GM21825 (cell line): Measurements from ENCODE around the gene CSF1.
"Not testable (repeated sequence)": the region's sequence is repeated elsewhere in the genome, so short reads cannot be mapped to it uniquely, and the experiment has no call there.

Experiments
- ATAC-seq: cut with Tn5 transposase; IDR thresholded peaks from one replicate; pipeline ENCODE4 v1.9.1; 2021; ENCODE audit warnings: mild to moderate bottlenecking, moderate library complexity; ENCODE audit not compliant: unreplicated experiment

The CSF1 gene

DNA sequence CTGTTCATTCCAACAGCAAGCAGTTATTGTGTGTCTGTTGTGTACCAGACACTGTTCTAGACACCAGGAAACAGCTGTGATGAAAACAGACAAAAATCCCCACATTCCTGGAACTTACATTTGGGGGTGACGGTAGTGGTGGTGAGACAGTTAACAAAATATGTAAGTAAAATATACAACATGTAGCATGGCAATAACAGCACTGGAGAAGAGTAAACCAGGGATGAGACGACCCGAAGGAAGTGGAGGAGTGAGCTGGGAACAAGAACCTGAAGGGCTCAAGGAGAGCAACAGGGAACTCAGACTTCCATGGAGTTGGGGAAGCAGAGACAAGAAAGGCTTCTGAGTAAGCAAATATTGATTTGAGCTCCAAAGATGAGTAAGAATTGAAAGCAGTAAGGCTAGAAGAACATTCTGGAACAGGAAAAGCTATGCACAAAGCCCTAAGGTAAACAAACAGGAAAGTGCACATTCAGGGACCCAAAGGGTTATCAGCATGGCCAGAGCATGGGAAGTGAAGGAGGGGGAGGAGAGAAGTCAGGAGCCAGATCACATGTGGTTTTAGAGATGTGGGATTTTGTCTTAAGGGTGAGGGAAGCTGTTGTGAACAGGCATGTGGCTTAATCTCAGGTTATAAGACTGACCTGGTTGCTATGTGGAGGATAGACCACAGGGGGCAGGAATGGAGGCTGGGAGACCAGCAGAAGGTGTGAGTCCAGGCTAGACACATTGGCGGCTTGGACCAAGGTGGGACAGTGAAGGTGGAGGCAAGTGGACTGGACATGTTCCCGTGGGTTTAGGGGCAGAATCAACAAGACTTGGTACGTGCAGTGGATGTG, 7.3 kb downstream of the CSF1 start:
- no peak for ATAC-seq

DNA sequence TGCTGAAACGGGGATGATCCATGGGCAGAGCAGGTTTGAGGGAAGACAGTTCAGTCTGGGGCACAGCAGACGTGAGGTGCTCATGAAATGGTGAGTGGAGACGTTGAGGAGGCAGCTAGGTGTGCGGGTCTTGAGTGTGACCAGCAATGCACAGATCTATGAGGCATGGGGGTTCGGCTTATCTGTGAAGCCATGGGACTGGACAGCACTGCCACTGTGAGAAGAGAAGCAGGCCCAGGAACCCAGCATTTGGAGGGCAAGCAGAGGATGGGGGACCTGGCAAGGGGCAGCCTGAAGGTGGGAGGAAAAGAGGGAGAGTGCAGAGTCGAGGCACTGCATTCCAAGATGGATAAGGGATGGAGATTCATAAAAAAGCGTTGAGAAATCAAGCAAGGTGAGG, 8.0 kb downstream of the CSF1 start:
- ATAC-seq: no peak

DNA sequence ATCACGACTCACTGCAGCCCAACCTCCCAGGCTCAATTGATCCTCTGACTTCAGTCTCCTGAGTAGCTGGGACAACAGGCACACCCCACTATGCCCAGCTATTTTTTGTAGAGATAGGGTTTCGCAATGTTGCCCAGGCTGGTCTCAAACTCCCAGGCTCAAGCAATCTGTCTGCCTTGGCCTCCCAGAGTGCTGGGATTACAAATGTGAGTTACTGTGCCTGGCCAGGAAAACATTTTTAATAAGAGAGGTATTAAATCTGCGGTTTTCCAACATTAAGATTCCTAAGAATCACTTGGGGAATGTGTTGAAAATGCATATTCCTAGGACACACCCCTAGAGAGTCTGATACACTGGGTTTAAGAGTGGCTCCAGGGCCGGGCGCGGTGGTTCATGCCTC, 8.7 kb downstream of the CSF1 start:
- ATAC-seq: no peak

DNA sequence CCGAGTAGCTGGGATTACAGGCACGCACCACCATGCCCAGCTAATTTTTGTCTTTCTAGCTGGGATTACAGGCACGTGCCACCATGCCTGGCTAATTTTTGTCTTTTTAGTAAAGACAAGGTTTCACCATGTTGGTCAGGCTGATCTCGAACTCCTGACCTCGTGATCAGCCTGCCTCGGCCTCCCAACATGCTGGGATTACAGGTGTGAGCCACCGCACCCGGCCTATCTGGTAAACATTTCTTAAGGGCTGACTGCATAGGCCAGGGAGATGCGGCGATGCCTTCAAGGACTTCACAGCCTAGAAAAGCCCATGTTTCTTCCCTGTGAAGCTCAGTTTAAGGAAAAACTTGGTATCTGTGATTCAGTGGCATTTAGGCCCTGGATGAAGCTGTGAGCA, 9.7 kb downstream of the CSF1 start:
- not testable (repeated sequence) for ATAC-seq

DNA sequence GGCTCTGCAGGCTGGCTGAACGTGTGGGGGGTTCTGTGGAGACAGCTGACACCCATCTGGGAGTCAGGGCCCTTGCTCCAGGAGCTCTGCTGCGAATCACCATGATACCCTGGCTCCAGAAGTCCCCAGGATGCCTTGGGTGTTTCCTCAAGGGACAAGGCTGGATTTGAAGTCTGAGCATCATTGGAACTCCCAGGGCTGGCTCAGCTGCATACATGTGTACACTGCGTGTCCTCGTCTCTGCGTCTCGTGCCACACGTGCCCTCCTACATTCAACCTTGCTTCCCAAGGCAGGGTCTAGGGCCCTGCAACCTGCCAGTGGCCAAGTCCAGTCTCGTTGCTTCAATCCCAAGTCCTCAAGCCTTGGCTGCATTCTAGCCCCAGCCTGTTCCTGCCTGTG, 11.7 kb downstream of the CSF1 start:
- ATAC-seq: no peak

DNA sequence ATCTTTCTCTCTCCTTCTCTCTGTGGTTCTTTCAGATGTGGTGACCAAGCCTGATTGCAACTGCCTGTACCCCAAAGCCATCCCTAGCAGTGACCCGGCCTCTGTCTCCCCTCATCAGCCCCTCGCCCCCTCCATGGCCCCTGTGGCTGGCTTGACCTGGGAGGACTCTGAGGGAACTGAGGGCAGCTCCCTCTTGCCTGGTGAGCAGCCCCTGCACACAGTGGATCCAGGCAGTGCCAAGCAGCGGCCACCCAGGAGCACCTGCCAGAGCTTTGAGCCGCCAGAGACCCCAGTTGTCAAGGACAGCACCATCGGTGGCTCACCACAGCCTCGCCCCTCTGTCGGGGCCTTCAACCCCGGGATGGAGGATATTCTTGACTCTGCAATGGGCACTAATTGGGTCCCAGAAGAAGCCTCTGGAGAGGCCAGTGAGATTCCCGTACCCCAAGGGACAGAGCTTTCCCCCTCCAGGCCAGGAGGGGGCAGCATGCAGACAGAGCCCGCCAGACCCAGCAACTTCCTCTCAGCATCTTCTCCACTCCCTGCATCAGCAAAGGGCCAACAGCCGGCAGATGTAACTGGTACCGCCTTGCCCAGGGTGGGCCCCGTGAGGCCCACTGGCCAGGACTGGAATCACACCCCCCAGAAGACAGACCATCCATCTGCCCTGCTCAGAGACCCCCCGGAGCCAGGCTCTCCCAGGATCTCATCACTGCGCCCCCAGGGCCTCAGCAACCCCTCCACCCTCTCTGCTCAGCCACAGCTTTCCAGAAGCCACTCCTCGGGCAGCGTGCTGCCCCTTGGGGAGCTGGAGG, 12.7 kb downstream of the CSF1 start:
- no peak for ATAC-seq

DNA sequence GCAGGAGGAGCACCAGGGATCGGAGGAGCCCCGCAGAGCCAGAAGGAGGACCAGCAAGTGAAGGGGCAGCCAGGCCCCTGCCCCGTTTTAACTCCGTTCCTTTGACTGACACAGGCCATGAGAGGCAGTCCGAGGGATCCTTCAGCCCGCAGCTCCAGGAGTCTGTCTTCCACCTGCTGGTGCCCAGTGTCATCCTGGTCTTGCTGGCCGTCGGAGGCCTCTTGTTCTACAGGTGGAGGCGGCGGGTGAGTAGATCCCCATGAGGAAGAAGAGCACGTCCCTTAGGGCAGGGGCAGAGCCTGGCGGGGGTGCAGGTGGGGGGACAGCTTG, 13.3 kb downstream of the CSF1 start:
- no peak for ATAC-seq

DNA sequence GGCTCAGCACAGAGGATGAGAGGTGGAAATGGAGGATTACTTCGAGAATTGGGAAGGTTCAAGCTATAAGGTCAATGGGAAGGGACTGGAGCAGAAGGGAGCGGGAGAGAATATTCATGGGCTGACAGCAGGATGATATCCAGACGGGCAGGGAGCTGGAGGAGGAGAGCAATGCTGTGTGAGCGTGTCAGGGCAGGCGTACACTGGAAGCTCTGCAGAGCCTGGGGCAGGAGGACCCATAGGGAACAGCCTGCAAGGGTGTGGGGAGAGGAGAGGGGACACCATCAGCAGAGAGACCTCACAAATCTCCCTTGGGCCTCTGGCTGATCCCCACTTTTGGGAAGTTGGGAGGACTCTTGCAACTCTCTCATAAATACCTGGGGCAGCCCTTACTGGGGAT, 13.7 kb downstream of the CSF1 start:
- ATAC-seq: no peak

DNA sequence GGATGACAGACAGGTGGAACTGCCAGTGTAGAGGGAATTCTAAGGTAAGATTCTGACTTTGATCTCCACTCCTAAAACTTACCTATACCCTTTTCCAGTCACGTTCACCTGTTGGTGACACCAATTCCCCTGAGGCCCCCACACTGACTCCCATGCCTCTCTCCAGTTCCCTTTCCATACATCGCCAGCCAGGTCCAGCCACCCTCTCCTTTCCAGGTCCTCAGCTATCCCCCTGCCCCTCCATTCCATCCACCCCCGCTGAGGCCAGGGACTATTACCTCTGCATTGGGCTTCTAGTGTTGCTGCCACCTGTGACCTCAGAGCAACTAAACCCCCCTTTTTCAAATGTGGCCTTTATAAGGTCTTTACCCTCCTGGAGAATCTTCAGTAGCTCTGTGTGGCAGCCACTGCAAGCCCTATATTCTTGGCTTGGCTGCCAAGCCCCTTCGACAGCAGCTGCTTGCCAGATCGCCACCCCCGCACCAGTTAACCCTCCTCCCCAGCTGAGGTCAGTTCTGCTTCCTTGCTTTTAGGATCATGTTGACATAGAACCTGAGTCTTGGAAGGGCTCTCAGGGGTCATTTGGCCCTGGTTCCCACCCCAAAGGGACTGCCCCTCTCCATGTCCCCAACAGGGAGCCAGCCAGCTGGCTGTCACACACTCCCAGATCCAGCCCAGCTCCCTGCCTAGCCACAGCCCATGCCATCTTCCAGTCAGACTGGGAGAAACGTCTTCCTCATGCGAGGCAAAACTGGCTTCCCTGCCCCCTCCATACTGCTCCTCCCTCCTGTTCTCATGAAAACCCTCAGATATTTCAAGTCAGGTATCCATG, 14.7 kb downstream of the CSF1 start:
- ATAC-seq: no peak

DNA sequence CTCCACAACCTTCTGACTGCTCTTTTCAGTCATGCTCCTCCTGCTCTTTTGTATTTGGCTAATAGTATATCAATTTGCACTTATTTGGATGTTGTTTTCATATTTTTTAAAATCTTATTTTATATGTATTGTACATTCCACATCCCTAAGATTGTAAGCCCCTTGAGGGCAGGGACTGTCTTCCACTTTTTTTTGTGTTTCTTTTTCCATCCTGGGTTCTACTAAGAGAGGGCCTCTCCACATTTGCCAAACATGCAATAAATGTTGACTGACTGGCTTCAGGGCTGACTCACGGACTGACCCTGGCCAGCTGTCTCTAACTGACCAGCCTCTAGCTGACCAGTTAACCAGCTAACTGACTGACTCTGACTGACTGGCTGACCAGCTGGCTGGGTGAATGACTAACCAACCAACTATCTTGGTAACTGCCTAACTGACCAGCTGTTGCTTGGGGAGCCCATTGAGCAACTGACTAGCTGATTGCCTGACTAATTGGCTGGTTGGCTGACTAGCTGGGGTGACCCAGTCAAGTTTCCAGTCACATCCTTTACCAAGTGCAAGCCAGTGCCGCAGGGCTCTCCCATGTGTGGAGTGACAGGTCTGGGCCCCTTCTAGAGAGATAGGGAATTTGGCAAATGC, 16.1 kb downstream of the CSF1 start:
- no peak for ATAC-seq

DNA sequence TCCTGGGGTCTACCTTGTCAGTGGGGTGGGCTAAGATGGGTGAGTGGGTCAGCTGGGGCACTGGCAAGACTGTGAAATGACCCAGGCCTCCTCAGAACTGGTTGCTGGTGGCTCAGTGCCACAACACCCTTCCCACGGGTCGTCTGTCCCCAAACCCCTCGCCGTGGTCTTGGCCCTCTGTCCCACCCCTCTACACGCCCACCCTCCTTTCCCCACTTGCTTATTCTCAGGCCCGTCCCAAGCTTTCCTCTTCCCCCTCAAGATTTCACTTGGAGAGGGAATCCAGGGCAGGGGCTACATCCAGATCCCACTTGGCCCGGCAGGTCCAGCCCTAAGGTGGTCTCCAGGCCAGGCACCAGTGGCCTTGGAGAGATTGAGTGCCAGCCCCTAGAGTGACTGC, 16.7 kb downstream of the CSF1 start:
- ATAC-seq: no peak

DNA sequence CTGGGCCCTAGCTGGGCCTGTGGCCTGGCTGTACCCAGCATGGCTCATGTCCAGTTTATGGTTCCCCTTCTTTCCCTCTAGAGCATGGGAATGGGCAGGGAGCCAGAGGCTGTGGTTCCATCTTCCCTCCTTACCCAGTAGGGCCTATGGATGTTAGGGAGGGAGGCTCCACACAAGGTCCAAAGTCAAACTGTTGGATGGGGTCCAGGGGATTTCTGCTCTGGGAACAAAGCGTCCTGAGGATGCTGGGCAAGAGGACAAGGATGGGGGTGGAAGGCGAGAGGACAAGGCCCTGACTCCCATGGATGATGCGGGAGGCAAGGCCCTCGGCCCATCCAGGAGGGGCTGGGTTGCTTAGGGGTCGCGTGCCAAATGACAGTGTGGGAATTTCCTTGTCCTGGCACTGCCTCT, 17.3 kb downstream of the CSF1 start:
- ATAC-seq: no peak

DNA sequence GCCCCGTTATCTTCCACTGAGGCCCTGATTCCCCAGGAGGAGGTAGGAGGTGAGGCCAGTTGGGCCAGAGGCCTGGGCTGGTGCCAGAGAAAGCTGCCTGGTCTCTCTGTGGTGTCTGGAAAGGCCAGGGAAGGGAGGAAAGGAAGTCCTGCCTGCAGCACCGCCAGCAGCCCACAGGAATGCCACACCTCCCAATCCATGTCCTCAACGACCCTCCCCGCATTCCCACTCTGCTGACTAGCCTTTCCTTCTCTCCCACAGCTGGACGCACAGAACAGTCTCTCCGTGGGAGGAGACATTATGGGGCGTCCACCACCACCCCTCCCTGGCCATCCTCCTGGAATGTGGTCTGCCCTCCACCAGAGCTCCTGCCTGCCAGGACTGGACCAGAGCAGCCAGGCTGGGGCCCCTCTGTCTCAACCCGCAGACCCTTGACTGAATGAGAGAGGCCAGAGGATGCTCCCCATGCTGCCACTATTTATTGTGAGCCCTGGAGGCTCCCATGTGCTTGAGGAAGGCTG, 18.0 kb downstream of the CSF1 start:
- ATAC-seq: no peak

DNA sequence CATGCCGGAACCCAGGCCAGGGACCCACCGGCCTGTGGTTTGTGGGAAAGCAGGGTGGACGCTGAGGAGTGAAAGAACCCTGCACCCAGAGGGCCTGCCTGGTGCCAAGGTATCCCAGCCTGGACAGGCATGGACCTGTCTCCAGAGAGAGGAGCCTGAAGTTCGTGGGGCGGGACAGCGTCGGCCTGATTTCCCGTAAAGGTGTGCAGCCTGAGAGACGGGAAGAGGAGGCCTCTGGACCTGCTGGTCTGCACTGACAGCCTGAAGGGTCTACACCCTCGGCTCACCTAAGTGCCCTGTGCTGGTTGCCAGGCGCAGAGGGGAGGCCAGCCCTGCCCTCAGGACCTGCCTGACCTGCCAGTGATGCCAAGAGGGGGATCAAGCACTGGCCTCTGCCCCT, 18.5 kb downstream of the CSF1 start:
- no peak for ATAC-seq

DNA sequence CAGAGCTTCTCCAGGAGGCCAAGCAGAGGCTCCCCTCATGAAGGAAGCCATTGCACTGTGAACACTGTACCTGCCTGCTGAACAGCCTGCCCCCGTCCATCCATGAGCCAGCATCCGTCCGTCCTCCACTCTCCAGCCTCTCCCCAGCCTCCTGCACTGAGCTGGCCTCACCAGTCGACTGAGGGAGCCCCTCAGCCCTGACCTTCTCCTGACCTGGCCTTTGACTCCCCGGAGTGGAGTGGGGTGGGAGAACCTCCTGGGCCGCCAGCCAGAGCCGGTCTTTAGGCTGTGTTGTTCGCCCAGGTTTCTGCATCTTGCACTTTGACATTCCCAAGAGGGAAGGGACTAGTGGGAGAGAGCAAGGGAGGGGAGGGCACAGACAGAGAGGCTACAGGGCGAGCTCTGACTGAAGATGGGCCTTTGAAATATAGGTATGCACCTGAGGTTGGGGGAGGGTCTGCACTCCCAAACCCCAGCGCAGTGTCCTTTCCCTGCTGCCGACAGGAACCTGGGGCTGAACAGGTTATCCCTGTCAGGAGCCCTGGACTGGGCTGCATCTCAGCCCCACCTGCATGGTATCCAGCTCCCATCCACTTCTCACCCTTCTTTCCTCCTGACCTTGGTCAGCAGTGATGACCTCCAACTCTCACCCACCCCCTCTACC, 19.1 kb downstream of the CSF1 start:
- no peak for ATAC-seq

DNA sequence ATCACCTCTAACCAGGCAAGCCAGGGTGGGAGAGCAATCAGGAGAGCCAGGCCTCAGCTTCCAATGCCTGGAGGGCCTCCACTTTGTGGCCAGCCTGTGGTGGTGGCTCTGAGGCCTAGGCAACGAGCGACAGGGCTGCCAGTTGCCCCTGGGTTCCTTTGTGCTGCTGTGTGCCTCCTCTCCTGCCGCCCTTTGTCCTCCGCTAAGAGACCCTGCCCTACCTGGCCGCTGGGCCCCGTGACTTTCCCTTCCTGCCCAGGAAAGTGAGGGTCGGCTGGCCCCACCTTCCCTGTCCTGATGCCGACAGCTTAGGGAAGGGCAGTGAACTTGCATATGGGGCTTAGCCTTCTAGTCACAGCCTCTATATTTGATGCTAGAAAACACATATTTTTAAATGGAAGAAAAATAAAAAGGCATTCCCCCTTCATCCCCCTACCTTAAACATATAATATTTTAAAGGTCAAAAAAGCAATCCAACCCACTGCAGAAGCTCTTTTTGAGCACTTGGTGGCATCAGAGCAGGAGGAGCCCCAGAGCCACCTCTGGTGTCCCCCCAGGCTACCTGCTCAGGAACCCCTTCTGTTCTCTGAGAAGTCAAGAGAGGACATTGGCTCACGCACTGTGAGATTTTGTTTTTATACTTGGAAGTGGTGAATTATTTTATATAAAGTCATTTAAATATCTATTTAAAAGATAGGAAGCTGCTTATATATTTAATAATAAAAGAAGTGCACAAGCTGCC, 19.8 kb downstream of the CSF1 start:
- no peak for ATAC-seq

DNA sequence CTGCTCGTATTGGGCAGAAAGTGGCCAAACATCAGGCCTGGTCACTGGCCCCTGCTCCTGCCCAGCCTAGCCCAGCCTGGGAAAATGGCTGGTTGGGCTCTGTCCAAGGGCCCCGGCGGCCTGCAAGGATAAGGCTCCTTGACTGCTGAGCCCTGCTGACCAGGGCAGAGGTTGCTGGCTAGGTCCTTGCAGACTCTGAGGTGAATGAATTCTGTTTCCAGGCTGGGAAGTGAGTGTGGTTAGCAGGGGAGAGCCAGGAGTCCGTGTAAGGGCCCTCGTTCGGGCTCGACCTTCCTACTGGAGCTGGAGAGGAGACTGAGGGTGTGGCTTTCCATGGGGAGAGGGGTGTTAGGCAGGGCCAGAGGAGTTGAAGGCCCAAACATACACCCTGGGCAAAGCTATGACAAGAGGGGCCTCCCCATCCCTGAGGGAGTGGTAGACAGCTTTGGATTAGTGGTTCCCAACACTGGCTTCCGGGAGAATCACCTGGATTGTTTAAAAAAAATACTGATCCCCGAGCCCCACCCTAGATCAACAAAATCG, 20.6 kb downstream of the CSF1 start:
- no peak for ATAC-seq

DNA sequence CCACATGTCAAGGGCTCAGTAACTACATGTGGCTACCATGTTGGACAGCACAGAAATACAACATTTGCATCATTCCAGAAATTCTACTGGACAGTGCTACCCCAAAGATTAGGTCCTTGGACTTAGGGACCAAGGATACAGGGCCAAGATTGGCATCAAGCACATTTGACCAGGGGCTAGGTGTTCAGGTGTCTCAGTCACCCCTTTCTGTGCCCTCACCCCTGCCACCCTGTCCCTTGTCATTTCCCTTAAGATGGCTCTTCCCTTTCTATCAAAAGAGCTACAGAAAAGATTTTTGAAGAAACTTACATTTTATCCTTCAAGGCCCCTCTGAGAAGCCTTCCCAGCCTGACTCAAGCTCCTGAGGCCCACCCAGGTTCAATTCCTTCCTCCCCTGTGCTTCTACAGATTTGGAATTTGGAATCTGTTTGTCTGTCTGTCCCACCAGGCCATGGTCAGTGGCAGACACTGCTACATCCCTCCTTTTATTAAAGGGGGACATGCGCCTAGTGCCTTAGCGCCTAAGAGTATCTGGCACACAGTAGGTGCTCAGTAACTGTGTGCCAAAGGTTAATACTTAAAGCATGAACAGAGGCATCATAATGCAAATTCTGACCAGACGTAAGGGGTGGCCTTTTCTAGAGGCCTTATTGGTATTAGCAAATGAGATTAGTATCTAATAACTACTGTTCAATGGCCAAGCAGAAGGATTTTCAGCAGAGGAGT, 21.4 kb downstream of the CSF1 start:
- ATAC-seq: no peak

DNA sequence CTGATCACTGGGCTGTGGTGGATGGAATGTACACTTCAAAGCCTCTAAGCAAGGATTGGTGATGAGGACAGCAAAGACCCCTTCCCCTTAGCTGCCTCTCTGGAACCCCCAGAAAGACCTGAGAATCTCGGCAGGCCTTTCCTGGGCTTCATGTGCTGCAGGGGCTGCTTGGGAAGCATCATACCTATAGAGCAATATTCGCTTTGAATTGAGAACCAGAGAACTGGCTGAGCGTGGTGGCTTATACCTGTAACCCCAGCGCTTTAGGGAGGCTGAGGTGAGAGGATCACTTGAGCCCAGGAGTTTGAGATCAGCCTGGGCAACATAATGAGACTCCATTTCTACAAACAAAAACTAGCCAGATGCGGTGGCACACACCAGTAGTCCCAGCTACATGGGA, 22.0 kb downstream of the CSF1 start:
- no peak for ATAC-seq
